GM19238 (cell line): ENCODE data around the gene RFTN2.
"Not testable (repeated sequence)": the region's sequence is repeated elsewhere in the genome, so short reads cannot be mapped to it uniquely, and the experiment has no call there.

ENCODE experiments used
- DNase-seq: peaks from one replicate; pipeline ENCODE4 v3.0.0; 2011; ENCODE audit warnings: low spot score; ENCODE audit not compliant: insufficient read length

Gene RFTN2

DNA sequence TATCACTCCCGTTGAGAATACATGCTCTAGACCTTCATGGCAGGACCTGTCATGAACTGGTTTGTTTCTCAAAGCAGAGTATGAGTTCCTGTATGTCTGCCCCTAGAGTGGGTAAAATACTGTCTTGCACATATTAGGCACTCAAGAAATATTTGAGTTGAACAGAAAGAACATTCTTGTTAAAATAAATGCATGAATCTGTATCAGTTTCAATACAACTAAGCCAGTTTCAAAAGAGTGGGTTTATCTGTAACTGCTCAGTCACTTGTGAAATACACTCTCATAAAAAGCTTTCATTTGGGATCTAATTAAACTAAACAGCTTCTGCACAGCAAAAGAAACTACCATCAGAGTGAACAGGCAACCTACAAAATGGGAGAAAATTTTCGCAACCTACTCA, 69.2 kb downstream of the RFTN2 start:
- DNase-seq, result no peak

DNA sequence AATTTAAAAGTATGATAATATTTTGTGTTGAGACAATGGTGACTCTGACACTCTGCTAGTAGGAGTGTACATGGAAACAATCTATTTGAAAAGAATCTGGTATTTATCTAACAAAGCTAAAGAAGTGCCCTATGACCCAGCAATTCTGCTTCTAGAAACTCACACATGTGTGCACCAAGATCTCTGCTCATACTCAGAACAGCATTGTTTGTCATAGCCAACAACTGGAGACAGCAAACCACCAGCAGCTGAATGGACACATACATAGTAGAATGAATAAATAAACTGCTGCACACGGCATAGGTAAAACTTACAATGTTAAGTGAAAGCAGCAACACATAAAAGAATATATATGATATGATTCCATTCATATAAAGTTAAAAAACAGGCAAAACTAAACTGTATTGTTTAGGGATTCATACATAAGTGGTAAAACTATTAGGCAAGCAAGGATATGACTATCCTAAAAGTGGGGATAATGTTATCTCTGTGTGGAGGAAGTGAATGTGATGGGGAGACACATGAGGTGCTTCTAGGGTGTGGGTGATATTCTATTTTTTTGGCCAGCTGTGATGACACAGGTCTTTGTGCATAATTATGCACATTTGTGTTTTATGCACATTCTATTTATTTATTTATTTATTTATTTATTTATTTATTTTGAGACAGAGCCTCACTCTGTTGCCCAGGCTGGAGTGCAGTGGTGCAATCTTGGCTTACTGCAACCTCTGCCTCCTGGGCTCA, 71.1 kb downstream of the RFTN2 start:
- DNase-seq, result no peak

DNA sequence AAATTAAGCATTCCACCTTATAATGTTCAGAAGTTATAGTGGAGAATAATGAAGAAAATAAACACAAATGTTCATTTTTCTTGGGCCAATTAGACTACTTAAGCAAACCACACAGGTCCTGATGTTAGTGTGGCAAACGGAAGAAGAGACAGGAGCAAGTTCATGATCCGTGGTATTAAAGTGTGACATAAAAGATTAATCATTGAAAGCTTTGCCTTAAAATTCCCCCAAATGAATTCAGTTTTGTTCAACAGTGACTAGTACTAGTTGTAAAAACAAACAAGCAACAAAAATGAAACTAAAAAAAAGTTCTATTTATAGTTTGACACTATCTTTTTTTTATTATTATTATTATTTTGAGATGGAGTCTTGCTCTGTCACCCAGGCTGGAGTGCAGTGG, 73.7 kb downstream of the RFTN2 start:
- no peak for DNase-seq

DNA sequence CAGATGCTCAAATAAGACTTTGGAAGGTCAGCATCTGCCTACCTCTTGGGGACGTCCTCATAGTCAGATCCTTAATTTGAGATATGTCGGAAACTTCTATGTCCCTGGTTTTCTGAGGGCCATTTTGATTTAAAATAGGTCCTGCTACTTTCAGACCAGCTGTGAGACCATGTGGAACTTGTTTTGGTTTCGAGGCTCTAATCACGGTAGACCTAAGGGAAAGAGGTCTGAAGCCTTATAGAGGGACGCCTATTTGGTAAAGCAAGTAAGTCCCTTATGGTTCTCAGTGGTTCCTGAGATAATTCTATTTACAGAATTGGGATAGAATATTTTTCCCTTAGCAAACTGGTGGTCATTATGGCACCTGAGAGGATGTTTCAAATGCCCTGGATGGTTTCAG, 75.1 kb downstream of the RFTN2 start:
- DNase-seq, result no peak

DNA sequence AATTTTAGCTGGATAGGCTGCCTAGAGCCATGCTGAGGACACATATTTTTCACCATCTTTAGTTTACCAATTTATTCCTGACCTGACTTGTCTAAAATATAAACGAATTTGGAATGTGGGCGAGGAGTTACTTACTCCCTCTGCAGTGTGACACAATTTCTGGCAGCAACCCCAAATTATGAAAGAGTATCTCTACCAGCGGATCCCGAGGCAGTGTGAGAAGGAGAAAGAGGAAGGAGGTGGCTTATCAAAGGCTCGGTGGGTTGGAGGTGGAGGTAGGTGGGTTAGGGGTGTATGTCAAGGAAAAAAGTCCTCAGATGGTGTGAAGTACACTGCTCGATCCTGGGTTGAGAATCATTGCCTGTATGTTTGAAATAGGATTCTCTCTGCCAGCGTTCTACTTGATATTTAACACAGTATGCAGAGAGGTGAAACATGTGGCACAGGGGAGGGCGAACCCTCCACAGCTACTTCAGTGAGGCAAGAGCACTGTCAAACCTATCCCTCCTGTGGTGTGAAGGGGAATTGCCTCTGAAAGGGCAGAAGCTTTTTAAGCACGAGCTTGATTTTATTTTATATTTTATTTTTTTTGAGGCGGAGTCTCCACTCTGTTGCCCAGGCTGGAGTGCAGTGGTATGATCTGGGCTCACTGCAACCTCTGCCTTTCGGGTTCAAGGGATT, 76.0 kb downstream of the RFTN2 start:
- no peak for DNase-seq

DNA sequence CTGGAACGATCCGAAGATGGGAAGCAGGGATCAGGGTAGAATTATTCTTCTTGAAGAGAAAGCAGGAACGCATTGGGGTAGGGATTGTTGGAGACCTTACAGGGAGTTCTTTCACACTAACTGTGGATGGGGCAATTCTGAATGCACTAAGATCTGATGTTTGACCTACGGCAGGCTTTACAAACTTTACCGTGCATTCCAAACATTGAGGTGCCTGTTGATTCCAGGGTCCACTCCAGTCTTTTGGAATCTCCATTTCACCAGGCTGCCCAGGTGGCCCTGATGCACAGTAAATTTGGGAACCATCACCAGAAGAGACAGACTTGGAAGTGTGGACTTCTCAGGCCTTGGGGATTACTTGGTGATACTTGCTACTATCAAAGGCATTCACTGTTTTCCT, 76.9 kb downstream of the RFTN2 start:
- DNase-seq, result no peak

DNA sequence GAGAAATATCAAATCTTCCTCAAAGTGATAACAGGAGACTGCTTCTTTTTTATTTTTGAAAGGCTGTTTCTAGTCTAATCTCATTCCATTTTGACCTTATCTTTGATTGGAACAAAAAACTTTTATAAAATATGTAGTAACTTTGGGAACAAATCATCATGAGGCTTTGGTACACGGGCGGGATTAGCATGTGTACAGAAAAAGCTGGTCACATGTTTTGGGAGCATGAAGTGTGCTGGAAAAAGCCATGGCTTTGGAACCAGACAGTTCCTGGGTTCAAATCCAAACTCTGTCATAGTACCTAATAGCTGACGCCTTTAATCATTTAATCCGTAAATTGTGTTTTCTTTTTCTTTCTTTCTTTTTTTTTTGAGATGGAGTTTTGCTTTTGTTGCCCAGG, 78.2 kb downstream of the RFTN2 start:
- DNase-seq, result no peak

DNA sequence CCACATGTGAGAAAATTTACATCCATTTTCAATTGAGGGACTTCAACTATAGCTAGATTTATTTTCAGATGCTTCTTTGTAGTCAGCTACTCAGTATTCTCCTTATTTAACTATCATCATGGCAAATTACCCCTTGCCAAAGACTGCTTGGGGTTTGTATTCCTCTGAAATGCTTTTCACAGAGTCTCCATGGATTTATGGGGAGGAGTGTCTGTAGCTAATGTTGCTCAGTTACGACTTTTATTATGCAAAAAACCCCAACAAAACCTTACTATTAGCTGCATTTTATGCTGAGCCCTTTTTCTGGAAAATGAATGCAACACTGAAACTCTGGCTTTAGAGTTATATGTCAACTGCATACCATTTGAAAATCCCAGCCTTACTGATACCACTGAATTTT, 78.6 kb downstream of the RFTN2 start:
- DNase-seq, result no peak

DNA sequence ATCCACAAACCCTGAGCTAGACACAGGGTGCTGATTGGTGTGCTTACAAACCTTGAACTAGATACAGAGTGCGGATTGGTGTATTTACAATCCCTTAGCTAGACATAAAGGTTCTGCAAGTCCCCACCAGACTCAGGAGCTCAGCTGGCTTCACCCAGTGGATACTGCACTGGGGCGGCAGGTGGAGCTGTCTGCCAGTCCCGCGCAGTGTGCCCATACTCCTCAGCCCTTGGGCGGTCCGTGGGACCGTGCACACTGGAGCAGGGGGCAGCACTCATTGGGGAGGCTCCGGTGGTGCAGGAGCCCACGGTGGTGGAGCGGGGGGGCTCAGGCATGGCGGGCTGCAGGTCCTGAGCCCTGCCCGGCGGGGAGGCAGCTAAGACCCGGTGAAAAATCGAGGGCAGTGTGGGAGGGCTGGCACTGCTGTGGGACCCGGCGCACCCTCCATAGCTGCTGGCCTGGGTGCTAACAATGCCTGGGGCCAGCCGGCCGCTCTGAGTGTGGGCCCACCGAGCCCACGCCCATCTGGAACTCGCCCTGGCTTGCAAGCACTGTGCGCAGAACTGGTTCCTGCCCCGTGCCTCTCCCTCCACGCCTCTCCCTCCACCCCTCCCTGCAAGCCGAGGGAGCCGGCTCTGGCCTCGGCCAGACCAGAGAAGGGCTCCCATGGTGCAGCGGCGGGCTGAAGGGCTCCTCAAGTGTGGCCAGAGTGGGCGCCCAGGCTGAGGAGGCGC, 83.9 kb downstream of the RFTN2 start:
- no peak for DNase-seq

DNA sequence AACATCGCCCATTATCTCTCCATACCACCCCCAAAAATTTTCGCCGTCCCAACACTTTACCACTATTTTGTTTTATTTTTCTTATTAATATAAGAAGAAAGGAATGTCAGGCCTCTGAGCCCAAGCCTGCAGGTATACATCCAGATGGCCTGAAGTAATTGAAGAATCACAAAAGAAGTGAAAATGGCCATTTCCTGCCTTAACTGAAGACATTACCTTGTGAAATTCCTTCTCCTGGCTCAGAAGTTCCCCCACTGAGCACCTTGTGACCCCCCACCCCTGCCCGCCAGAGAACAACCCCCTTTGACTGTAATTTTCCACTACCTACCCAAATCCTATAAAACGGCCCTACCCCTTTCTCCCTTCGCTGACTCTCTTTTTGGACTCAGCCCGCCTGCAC, 88.1 kb downstream of the RFTN2 start:
- DNase-seq, result not testable (repeated sequence)

DNA sequence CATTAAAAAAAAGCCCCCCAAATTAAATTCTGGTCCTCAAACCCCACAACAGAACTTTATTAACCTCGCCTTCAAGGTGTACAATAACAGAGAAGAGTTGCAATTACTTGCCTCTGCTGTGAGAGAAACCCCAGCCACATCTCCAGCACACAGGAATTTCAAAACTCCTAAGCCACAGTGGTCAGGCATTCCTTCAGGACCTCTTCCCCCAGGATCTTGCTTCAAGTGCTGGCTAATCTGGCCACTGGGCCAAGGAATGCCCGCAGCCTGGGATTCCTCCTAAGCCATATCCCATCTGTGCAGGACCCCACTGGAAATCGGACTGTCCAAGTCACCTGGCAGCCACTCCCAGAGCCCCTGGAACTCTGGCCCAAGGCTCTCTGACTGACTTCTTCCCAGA, 95.2 kb downstream of the RFTN2 start:
- DNase-seq, result not testable (repeated sequence)

DNA sequence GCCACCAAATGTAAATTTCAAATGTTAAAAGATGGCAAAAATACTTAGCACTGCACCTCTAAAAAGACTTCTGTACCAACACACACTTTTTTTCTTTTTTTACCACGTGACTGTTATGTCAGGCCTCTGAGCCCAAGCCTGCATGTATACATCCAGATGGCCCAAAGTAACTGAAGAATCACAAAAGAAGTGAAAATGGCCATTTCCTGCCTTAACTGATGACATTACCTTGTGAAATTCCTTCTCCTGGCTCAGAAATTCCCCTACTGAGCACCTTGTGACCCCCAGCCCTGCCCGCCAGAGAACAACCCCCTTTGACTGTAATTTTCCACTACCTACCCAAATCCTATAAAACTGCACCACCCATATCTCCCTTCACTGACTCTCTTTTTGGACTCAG, 97.1 kb downstream of the RFTN2 start:
- DNase-seq, result not testable (repeated sequence)

DNA sequence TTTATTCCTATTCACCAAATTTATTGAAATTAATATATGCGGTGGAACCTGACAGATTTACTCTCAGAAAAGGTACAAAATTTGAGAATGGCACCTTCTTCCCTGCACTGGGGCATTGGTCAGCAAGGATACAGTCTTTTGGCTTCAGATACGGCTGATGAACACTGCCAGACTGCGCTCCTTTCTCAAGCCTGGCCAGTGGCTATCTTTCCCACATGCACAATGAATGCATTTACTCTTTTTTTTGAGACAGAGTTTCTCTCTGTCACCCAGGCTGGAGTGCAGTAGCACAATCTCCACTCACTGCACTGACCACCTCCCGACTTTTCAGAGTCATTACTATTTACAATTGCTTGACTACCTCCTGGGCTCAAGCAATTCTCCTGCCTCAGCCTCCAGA, 97.9 kb downstream of the RFTN2 start:
- no peak for DNase-seq

DNA sequence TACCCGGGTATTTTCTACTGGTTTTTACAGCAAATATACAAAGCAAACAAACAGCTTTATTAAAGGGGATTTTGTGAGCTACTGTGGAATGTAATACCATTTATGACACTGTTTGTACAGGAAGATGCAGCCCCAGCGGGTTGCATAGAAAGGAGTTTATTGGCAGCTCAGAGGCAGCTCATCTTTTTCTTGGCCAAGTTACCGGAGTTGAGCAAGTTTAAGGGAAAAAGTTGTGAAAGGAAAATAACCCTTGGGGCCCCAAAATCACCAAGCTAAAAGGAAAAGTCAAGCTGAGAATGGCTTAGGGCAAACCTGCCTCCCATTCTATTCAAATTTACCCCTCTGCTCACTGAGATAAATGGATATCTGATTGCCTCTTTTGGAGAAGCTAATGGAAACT, 98.8 kb downstream of the RFTN2 start:
- DNase-seq, result no peak

DNA sequence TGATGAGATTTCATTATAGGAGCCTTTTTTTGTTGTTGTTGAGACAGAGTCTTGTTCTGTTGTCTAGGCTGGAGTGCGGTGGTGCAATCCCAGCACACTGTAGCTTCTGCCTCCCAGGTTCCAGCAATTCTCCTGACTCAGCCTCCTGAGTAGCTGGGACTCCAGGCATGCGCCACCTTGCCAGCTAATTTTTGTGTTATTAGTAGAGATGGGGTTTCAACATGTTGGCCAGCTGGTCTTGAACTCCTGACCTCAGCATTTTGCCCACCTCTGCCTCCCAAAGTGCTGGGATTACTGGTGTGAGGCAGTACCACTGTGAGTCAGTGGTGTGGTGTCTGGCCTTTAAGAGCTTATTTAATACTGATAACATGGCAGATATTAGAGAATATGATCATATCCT, 99.4 kb downstream of the RFTN2 start:
- no peak for DNase-seq

DNA sequence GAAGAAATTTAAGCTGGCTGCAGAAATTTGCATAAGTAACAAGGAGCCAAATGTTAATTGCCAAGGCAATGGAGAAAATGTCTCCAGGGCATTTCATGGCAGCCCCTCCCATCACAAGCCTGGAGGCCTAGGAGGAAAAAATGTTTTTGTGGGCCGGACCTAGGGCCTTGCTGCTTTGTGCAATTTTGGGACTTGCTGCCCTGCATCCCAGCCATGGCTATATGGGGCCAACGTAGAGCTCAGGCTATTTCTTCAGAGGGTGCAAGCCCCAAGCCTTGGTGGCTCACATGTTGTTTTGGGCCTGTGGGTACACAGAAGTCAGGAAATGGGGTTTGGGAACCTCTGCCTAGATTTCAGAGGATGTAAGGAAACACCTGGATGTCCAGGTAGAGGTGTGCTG, 101.8 kb downstream of the RFTN2 start:
- no peak for DNase-seq

DNA sequence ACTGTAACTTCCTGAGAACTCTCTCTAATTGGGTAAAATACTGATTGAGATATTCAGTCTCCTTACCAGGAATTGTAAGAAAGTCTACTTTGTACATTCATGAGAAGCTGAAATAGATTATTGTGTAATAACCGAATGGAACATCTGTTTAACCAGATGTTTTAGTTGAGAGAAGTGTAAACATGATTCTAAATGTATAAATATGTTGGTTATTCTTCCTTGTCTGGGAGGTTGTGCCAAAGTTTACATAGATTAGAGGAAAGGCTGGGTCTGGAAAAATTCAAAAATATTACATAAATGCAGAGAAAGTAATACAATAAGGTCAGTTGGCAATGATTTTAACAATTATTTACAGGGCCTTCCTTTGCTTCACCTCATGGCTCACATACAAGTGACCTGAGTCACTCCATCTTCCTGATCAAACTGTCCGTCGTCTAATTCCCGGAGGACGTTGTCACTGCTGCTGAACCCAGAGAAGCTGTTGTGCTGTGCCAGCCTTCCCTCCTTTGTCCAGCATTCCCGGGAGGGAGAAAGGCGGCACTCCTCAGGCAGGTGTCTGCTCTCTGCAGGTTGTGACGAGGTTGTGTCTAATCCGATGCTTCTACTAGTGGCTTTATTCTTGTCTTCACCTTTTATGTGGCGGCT, 103.6 kb downstream of the RFTN2 start:
- no peak for DNase-seq

DNA sequence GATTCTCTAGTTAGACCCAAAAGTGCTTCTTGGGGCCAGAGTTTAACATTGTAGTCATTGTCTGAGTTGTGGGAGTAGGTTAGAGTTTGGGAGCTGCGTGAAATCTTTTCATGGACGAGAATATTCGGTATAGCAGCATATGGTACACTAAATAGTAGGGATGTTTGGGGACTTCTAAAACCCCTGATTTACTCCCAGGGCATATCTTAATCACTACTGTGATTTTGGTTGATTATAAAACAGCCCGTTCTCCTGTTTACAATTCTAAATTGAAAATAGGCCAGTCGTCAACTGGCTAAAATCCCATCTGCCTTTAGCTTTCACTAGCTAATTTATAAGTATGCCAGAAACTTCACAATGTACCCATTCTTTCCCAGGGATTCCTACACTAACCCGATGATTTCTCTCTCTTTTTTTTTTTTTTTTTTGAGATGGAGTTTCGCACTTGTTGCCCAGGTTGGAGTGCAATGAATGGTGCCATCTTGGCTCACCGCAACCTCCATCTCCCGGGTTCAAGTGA, 115.2 kb downstream of the RFTN2 start:
- DNase-seq, result no peak

DNA sequence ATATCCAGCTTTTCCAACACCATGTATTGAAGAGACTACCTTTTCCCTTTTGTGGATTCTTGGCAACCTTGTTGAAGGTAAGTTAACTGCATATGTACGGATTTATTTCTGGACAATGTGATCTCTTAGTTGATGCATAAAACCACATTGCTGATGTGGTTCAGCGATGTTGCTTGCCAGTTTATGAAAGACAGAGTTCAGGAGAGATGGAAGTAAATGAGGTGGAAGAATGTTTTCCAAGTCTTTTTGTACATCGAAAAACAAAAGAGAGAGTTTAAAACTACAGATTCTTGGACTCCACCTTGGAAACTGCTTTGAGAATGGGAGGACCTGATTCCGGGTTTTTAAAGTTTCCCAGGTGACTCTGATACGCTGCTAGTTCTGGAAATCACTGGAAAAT, 115.7 kb downstream of the RFTN2 start:
- DNase-seq, result no peak

DNA sequence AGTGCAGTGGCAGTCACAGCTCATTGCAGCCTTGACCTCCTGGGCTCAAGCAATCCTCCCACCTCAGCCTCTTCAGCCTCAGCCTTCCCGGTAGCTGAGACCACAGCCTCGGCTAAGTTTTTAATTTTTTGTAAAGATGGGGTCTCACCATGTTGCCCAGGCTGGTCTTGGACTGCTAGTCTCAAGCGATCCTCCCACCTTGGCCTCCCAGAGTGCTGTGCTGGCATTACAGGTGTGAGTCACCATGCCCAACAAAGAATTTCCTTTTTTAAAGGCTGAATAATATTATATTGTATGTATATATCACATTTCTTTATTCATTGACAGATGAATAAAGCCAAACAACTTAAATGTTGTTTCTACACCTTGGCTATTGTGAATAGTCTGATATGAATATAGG, 117.0 kb downstream of the RFTN2 start:
- no peak for DNase-seq

DNA sequence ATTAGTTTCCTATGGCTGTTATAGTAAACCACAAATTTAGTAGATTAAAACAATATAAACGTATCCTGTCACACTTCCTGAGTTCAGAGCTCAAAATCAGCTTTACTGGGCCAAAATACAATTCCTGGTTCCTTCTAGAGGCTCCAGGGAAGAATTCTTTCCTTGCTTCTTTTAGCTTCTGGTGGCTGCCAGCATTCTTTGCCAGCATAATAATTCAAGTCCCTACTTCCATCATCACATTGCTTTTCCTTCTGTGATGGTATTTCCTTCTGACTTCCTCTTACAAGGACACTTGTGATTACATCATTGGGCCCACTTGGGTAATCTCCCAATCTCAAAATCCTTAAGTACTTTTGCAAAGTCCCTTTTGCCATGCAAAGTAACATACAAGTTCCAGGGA, 118.9 kb downstream of the RFTN2 start:
- DNase-seq, result no peak

DNA sequence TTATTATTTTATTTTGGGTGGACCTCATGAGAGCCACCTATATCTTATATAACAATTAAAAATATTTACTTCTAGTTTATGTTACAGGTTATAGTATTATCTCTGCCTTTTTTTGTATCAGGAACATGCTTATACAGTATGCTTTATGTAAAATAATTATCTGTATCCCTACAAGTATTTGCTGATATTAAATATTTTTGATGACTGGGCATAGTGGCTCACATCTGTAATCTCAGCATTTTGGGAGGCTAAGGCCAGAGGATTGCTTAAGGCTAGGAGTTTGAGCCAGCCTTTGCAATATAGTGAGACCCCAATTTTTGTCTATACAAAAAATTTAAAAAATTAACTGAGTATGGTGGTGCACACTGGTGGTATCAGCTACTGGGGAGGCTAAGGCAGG, 119.9 kb downstream of the RFTN2 start:
- DNase-seq, result no peak
